Spinal cord (tissue), 10 donors: ENCODE data around the gene SLC39A13. TPM values are rescaled to one million over a fixed set of nuclear protein-coding genes. Genes with fewer than 3 reads are reported as not detected.
A peak's percentile ranks its signal among the peaks of the same experiment; 100 is the strongest.

Experiments used
- DNase-seq, 6 donors: peaks; one replicate each; pipeline versions ENCODE4 v3.0.0 to v3.0.0-alpha.2; 2013 to 2015; ENCODE audit warnings: low spot score in 6 of 6, low read depth in 4 of 6
- H3K27ac ChIP-seq: one replicate; pipeline ENCODE4 v1.5.1; 2013; ENCODE audit warnings: low read depth, low read length, control low read depth
- H3K27me3 ChIP-seq: one replicate; pipeline ENCODE4 v1.6.1; 2013; ENCODE audit warnings: low read length; ENCODE audit not compliant: control insufficient read depth, insufficient read depth
- H3K36me3 ChIP-seq: one replicate; pipeline ENCODE4 v1.6.1; 2013; ENCODE audit warnings: low read length; ENCODE audit not compliant: control insufficient read depth, insufficient read depth
- H3K4me1 ChIP-seq: one replicate; pipeline ENCODE4 v1.6.1; 2013; ENCODE audit warnings: low read length; ENCODE audit not compliant: control insufficient read depth, insufficient read depth
- H3K4me3 ChIP-seq: one replicate; pipeline ENCODE4 v1.5.1; 2013; ENCODE audit warnings: low read depth, low read length, control low read depth
- H3K9me3 ChIP-seq: one replicate; pipeline ENCODE4 v1.6.1; 2013; ENCODE audit warnings: low read length; ENCODE audit not compliant: control insufficient read depth, insufficient read depth
- WGBS: methylation state at CpG from one replicate; pipeline ENCODE4 v1.1.5; 2013; ENCODE audit warnings: missing lambda C conversion rate; ENCODE audit not compliant: insufficient coverage; 5-methylcytosine and 5-hydroxymethylcytosine counted together
- polyA plus RNA-seq, 2 donors: library from polyadenylated mRNA; unstranded; fragments of 120-200 nt; gene quantifications; one replicate each; pipeline ENCODE4 v1.2.1, GENCODE V29; 2013; ENCODE audit not compliant: insufficient read length in 2 of 2
- total RNA-seq, 2 donors: library from RNA; depleted of rRNA in 1 of 2; stranded (reverse); fragments of 120-200 nt in 1 of 2; fragments of >200 nt in 1 of 2; gene quantifications; one replicate each; pipeline versions ENCODE4 v1.2.3 to v1.2.4, GENCODE V29; 2013 to 2014
- donor health status: healthy.

The SLC39A13 gene
- total and polyA plus RNA-seq, 4 donors: 18.7 to 51.4 (median 42.0) TPM

- H3K4me1 ChIP-seq: peaks cover 9% of the 10 kb centered on the region
- no peaks in the 10 kb centered on the region for H3K9me3 ChIP-seq
- H3K4me3 ChIP-seq: no peak overlapping the region
- 56% methylated on average over 17 of the region's 19 CpGs for WGBS
- no peaks in the 10 kb centered on the region for H3K36me3 ChIP-seq
- peak in 5 of 6 donors; percentile 18 to 79 (median 23) for DNase-seq
- H3K27ac ChIP-seq: no peak overlapping the region
- H3K27me3 ChIP-seq: no peaks in the 10 kb centered on the region
Measured at GRCh38 chr11:47373876-47374719, 34.3 kb upstream of the SLC39A13 start.

GRCh38 chr11:47374720-47375019 is 33.7 kb upstream of the SLC39A13 start:
- H3K9me3 ChIP-seq: no peaks in the 10 kb centered on the region
- no peak for DNase-seq
- 78% methylated on average over 3 of the region's 5 CpGs for WGBS
- peaks cover 9% of the 10 kb centered on the region for H3K4me1 ChIP-seq
- H3K4me3 ChIP-seq: no peak overlapping the region
- H3K27ac ChIP-seq: no peak overlapping the region
- no peaks in the 10 kb centered on the region for H3K36me3 ChIP-seq
- H3K27me3 ChIP-seq: no peaks in the 10 kb centered on the region

- H3K4me3 ChIP-seq: no peak overlapping the region
- H3K36me3 ChIP-seq: no peaks in the 10 kb centered on the region
- H3K27me3 ChIP-seq: no peaks in the 10 kb centered on the region
- DNase-seq: no peak
- no peaks in the 10 kb centered on the region for H3K9me3 ChIP-seq
- peaks cover 9% of the 10 kb centered on the region for H3K4me1 ChIP-seq
- 76% methylated on average over 6 of the region's 8 CpGs for WGBS
- H3K27ac ChIP-seq: no peak overlapping the region
Measured at GRCh38 chr11:47375020-47375419, 33.4 kb upstream of the SLC39A13 start.

GRCh38 chr11:47375546-47376085 is 32.8 kb upstream of the SLC39A13 start:
- H3K4me1 ChIP-seq: peaks cover 9% of the 10 kb centered on the region
- no peaks in the 10 kb centered on the region for H3K9me3 ChIP-seq
- H3K36me3 ChIP-seq: no peaks in the 10 kb centered on the region
- no peak overlapping the region for H3K27ac ChIP-seq
- no peak for DNase-seq
- 89% methylated on average over 12 of the region's 13 CpGs for WGBS
- no peak overlapping the region for H3K4me3 ChIP-seq
- no peaks in the 10 kb centered on the region for H3K27me3 ChIP-seq

GRCh38 chr11:47376107-47376524 is 32.3 kb upstream of the SLC39A13 start:
- DNase-seq: no peak
- peaks cover 9% of the 10 kb centered on the region for H3K4me1 ChIP-seq
- H3K9me3 ChIP-seq: no peaks in the 10 kb centered on the region
- no peaks in the 10 kb centered on the region for H3K27me3 ChIP-seq
- WGBS: 80% methylated on average over 8 of the region's 8 CpGs
- H3K36me3 ChIP-seq: no peaks in the 10 kb centered on the region
- H3K4me3 ChIP-seq: no peak overlapping the region
- no peak overlapping the region for H3K27ac ChIP-seq

- Histone ChIP-seq H3K27ac (no peak overlapping the region), H3K9me3 (no peaks in the 10 kb centered on the region), H3K27me3 (no peaks in the 10 kb centered on the region), H3K4me3 (no peak overlapping the region), H3K36me3 (no peaks in the 10 kb centered on the region), H3K4me1 (peaks cover 9% of the 10 kb centered on the region)
- 61% methylated on average over 12 of the region's 14 CpGs for WGBS
- DNase-seq: no peak
Measured at GRCh38 chr11:47376525-47377371, 31.6 kb upstream of the SLC39A13 start.

GRCh38 chr11:47377571-47378009 is 30.8 kb upstream of the SLC39A13 start:
- 77% methylated on average over 5 of the region's 5 CpGs for WGBS
- Histone ChIP-seq H3K36me3 (no peaks in the 10 kb centered on the region), H3K27ac (no peak overlapping the region), H3K9me3 (no peaks in the 10 kb centered on the region), H3K27me3 (no peaks in the 10 kb centered on the region), H3K4me3 (peak overlapping the region; percentile 12), H3K4me1 (peaks cover 9% of the 10 kb centered on the region)
- DNase-seq: no peak

GRCh38 chr11:47378010-47378835 is 30.2 kb upstream of the SLC39A13 start, which contains the start of gene SPI1:
TSS of gene SPI1 (minus strand) at chr11:47378547. CDS start at chr11:47378353, 194 bp downstream.
- Histone ChIP-seq H3K4me1 (peaks cover 9% of the 10 kb centered on the region), H3K36me3 (no peaks in the 10 kb centered on the region), H3K4me3 (peak within 1 kb of the TSS; percentile 12), H3K27ac (peak within 1 kb of the TSS; percentile 15), H3K9me3 (no peaks in the 10 kb centered on the region), H3K27me3 (no peaks in the 10 kb centered on the region)
- WGBS: 69% methylated on average over 31 of the region's 31 CpGs
- no peak for DNase-seq

- no peak for DNase-seq
- H3K27ac ChIP-seq: no peak overlapping the region
- H3K9me3 ChIP-seq: no peaks in the 10 kb centered on the region
- no peaks in the 10 kb centered on the region for H3K27me3 ChIP-seq
- H3K4me3 ChIP-seq: no peak overlapping the region
- H3K36me3 ChIP-seq: no peaks in the 10 kb centered on the region
- H3K4me1 ChIP-seq: peaks cover 8% of the 10 kb centered on the region
Measured at GRCh38 chr11:47378836-47379170, 29.6 kb upstream of the SLC39A13 start.
